22Rv1 (cell line): ENCODE measurements around the gene CAPN11.

Experiments used
- H3K27ac ChIP-seq: fragments of 450-650 bp; 2 replicates; pipeline ENCODE4 v1.5.1; 2017
- CTCF ChIP-seq: fragments of 450-650 bp; IDR thresholded peaks from 2 replicates; pipeline ENCODE4 v1.5.1; 2017; ENCODE audit warnings: mild to moderate bottlenecking
- ZFX ChIP-seq: fragments of 450-650 bp; IDR thresholded peaks from 2 replicates; pipeline ENCODE4 v1.6.1; 2017; ENCODE audit warnings: antibody characterized with exemption, borderline replicate concordance

The CAPN11 gene

DNA sequence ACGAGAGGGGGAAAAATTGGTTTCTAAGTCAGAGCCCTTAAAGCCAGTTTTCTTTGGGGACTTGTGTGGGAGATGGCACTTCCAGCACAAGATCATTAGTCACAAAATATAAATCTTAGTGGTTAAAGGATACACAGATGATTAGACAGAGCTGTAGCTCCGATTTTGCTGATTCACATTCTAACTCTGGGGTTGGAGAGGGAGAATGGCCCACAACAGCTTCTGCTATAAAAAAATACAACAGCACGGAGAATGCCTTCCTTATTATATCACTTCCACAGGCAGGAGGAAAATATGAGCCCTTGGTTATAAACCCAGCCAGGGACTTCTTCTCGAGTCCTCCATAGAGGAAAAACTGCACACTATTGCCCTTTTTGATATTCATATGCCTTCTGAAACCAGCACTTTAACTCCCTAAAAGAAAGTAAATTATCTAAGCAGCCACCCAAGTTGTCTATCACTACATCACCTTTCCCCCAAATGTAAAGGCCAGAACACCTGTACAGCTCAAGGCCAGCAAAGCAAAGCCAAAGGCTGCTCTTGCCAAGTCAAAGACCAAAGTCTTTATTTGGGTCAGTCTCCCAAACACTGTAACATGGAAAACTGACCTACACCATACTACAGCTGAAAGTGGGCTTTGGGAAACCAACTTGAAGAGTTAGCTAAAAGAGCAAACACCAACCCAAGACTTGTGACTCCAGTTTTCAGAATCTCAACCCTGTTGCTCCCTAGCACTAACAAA lies 41.8 kb upstream of the CAPN11 start:
- H3K27ac ChIP-seq: no peak overlapping the region
- TF ChIP-seq CTCF: no peak
- no peak for TF ChIP-seq ZFX

GRCh38 chr6:44117397-44118128 lies 41.1 kb upstream of the CAPN11 start:
- TF ChIP-seq CTCF (no peak), ZFX (no peak)
- no peak overlapping the region for H3K27ac ChIP-seq

GRCh38 chr6:44119704-44120262 lies 38.8 kb upstream of the CAPN11 start:
- no peak overlapping the region for H3K27ac ChIP-seq
- no peak for TF ChIP-seq CTCF
- no peak for TF ChIP-seq ZFX

- H3K27ac ChIP-seq: no peak overlapping the region
- no peak for TF ChIP-seq CTCF
- no peak for TF ChIP-seq ZFX
Measured at GRCh38 chr6:44120692-44121443, 37.8 kb upstream of the CAPN11 start.

DNA sequence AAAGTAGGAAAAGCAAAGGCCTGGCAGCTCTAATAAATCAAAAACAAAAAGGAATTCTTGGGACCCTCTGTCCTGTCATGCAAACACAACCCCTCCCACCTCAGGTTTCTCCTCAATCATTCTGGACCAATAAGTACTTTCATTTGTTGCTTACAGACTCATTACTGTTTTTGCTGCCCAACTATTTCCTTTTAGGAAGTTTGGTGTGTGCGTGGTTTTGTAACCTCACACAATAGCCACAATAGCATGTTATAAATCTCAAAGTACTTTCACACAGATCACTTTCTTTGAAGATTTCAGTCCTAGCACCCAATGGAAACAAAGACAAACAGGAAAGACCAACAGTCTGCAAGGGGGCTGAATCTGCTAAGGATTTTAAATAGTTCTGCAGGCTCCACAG lies 35.8 kb upstream of the CAPN11 start:
- no peak for TF ChIP-seq CTCF
- no peak for TF ChIP-seq ZFX
- 0 out of 2 replicates have a peak overlapping the region, but pooled peaks have one; percentile 10 for H3K27ac ChIP-seq

DNA sequence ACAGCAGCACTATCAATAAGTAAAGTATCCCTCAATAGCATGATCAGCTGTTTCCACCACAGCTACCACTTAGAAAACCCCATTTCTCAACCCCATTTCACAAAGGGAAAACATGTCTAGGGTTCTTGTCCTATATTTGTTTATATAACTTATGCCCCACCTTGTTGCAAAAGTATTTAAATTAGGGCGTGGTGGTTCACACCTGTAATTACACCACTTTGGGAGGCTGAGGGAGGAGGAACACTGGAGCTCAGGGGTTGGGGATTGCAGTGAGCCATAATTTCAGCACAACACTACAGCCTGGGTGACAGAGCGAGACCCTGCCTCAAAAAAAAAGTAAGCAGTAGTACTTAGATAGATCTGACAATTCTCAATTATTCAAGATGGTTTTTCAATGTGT lies 35.1 kb upstream of the CAPN11 start:
- 0 out of 2 replicates have a peak overlapping the region, but pooled peaks have one; percentile 10 for H3K27ac ChIP-seq
- no peak for TF ChIP-seq ZFX
- TF ChIP-seq CTCF: no peak
